GM04503 (cell line): Measurements from ENCODE around the gene TSPAN11.

Source experiments
- DNase-seq: peaks from one replicate; pipeline ENCODE4 v3.0.0-alpha.2; 2012; ENCODE audit warnings: low read depth

TSPAN11 gene

GRCh38 chr12:30959778-30960177 is 33.2 kb downstream of the TSPAN11 start:
- DNase-seq: no peak

- no peak for DNase-seq
These were observed 34.5 kb downstream of the TSPAN11 start for GRCh38 chr12:30961030-30961429.

- DNase-seq: no peak
These were observed 35.5 kb downstream of the TSPAN11 start for GRCh38 chr12:30962047-30962446.

- no peak for DNase-seq
These were observed 37.4 kb downstream of the TSPAN11 start for GRCh38 chr12:30963709-30964564.

- DNase-seq: no peak
These were observed 38.5 kb downstream of the TSPAN11 start for GRCh38 chr12:30964896-30965612.

GRCh38 chr12:30965613-30965985 is 39.1 kb downstream of the TSPAN11 start:
- no peak for DNase-seq

GRCh38 chr12:30967026-30967425 is 40.5 kb downstream of the TSPAN11 start:
- no peak for DNase-seq

- no peak for DNase-seq
These were observed 41.7 kb downstream of the TSPAN11 start for GRCh38 chr12:30968211-30968610.

GRCh38 chr12:30969006-30969405 is 42.5 kb downstream of the TSPAN11 start:
- no peak for DNase-seq

GRCh38 chr12:30969606-30970395 is 43.3 kb downstream of the TSPAN11 start:
- DNase-seq: no peak

- DNase-seq: no peak
These were observed 44.1 kb downstream of the TSPAN11 start for GRCh38 chr12:30970559-30971197.

- no peak for DNase-seq
These were observed 45.5 kb downstream of the TSPAN11 start for GRCh38 chr12:30972035-30972434.

- no peak for DNase-seq
These were observed 46.6 kb downstream of the TSPAN11 start for GRCh38 chr12:30973175-30973574.

GRCh38 chr12:30973830-30974229 is 47.3 kb downstream of the TSPAN11 start:
- DNase-seq: no peak

GRCh38 chr12:30974746-30975500 is 48.4 kb downstream of the TSPAN11 start:
- DNase-seq: no peak

GRCh38 chr12:30975581-30975980 is 49.0 kb downstream of the TSPAN11 start:
- no peak for DNase-seq

GRCh38 chr12:30976206-30976605 is 49.7 kb downstream of the TSPAN11 start:
- no peak for DNase-seq

- DNase-seq: no peak
These were observed 50.6 kb downstream of the TSPAN11 start for GRCh38 chr12:30977124-30977523.

- DNase-seq: no peak
These were observed 51.2 kb downstream of the TSPAN11 start for GRCh38 chr12:30977537-30978349.

GRCh38 chr12:30978639-30979038 is 52.1 kb downstream of the TSPAN11 start:
- DNase-seq: no peak
